CD4-positive, alpha-beta memory T cell (primary cell): Measurements from ENCODE around the gene NAA38. TPM values are rescaled to one million over a fixed set of nuclear protein-coding genes. Genes with fewer than 3 reads are reported as not detected.

ENCODE experiments used
- CTCF ChIA-PET: fragments of 350-600 bp; sonication (Branson Sonifier 250); formaldehyde crosslinking; loops from one replicate; lab custom pipeline; 2021; ENCODE audit warnings: inconsistent platforms; ENCODE audit not compliant: partially characterized antibody; lab: Charles Lee
- POLR2A ChIA-PET: fragments of 350-600 bp; sonication (Branson Sonifier 250); formaldehyde crosslinking; loops from one replicate; lab custom pipeline; 2021; ENCODE audit not compliant: partially characterized antibody; lab: Charles Lee
- DNase-seq, 5 donors: peaks; one replicate each; pipeline versions ENCODE4 v3.0.0 to v3.0.0-alpha.2; 2020 to 2022; ENCODE audit warnings: mixed read lengths in 1 of 5
- H3K27ac ChIP-seq: one replicate; pipeline ENCODE4 v1.7.0; 2013; ENCODE audit warnings: low read depth, low read length
- H3K27me3 ChIP-seq: 2 replicates; pipeline ENCODE4 v1.7.0; 2013; ENCODE audit warnings: mild to moderate bottlenecking, low read length, moderate library complexity; ENCODE audit not compliant: insufficient read depth
- H3K36me3 ChIP-seq: 2 replicates; pipeline ENCODE4 v1.7.0; 2013; ENCODE audit warnings: mild to moderate bottlenecking, low read length, moderate library complexity; ENCODE audit not compliant: insufficient read depth
- H3K4me1 ChIP-seq: 2 replicates; pipeline ENCODE4 v1.7.0; 2013; ENCODE audit warnings: mild to moderate bottlenecking, low read length, moderate library complexity; ENCODE audit not compliant: insufficient read depth
- H3K4me3 ChIP-seq, 2 donors: one replicate each; pipeline ENCODE4 v1.7.0; 2013; ENCODE audit warnings: low read length in 2 of 2, mild to moderate bottlenecking in 1 of 2
- H3K9me3 ChIP-seq, 2 donors: one replicate each; pipeline ENCODE4 v1.7.0; 2013; ENCODE audit warnings: low read length in 2 of 2, control low read depth in 1 of 2; ENCODE audit not compliant: control insufficient read depth in 1 of 2
- H3K27ac Mint-ChIP-seq, 7 donors: one replicate each; pipeline ENCODE4 v1.8.0; 2020 to 2021; ENCODE audit warnings: mixed read lengths in 7 of 7, mild to moderate bottlenecking in 6 of 7, inconsistent platforms in 3 of 7, moderate library complexity in 3 of 7
- H3K27me3 Mint-ChIP-seq, 2 donors: one replicate each; pipeline ENCODE4 v1.8.0; 2020 to 2021; ENCODE audit warnings: mixed read lengths in 2 of 2
- H3K36me3 Mint-ChIP-seq, 2 donors: one replicate each; pipeline ENCODE4 v1.8.0; 2020 to 2021; ENCODE audit warnings: mixed read lengths in 2 of 2, inconsistent platforms in 1 of 2, mild to moderate bottlenecking in 1 of 2
- H3K4me1 Mint-ChIP-seq, 4 donors: one replicate each; pipeline ENCODE4 v1.8.0; 2020 to 2021; ENCODE audit warnings: mixed read lengths in 4 of 4, mild to moderate bottlenecking in 1 of 4
- H3K4me3 Mint-ChIP-seq, 8 donors: one replicate each; pipeline ENCODE4 v1.8.0; 2020 to 2021; ENCODE audit warnings: mixed read lengths in 8 of 8, mild to moderate bottlenecking in 7 of 8, moderate library complexity in 6 of 8, inconsistent platforms in 3 of 8
- H3K9me3 Mint-ChIP-seq, 8 donors: one replicate each; pipeline ENCODE4 v1.8.0; 2020 to 2021; ENCODE audit warnings: mixed read lengths in 8 of 8, mild to moderate bottlenecking in 5 of 8, inconsistent platforms in 3 of 8, moderate library complexity in 1 of 8
- intact Hi-C: fragments of 100-400 bp; cut with micrococcal nuclease; formaldehyde crosslinking; loops from one replicate; pipeline ENCODE4 v1.15.1; 2023
- polyA plus RNA-seq, 2 donors: library from polyadenylated mRNA; unstranded; fragments of 300-500 nt; fragmentation: Illumina TruSeq; gene quantifications; one replicate each; pipeline ENCODE4 v1.2.3, GENCODE V29; 2021
- total RNA-seq, 2 experiments: library from RNA; stranded (reverse); gene quantifications; one replicate each; pipeline ENCODE4 v1.2.3, GENCODE V29; 2021

NAA38 gene
- total and polyA plus RNA-seq, 4 experiments from 2014 or later, result 23.1 to 149 (median 82.3) TPM

GRCh38 chr17:7882068-7882467 lies 24.7 kb upstream of the NAA38 start:
- Histone ChIP-seq H3K4me1 (peaks cover 53% of the 10 kb centered on the region), H3K4me3 (no peak overlapping the region), H3K27me3 (no peaks in the 10 kb centered on the region), H3K27ac (no peak overlapping the region), H3K36me3 (peaks cover 14% of the 10 kb centered on the region), H3K9me3 (no peaks in the 10 kb centered on the region)
- ChIA-PET POLR2A (interaction anchor here (2.2 kb wide), 1 partner anchor 13 kb away, joined by 6 read pairs; no protein-coding TSS in a partner anchor), CTCF (interaction anchor here (2.6 kb wide), 1 partner anchor 20 kb away, joined by 13 read pairs; no protein-coding TSS in a partner anchor)
- peaks cover 4 to 12% (median 7%) of the 10 kb centered on the region in 4 donors for H3K4me1 Mint-ChIP-seq
- H3K9me3 Mint-ChIP-seq, result no peaks in the 10 kb centered on the region
- H3K27ac Mint-ChIP-seq, result no peak overlapping the region
- peaks cover 0 to 11% of the 10 kb centered on the region in 2 donors for H3K36me3 Mint-ChIP-seq
- intact Hi-C loops, result no loop called here
- no peak overlapping the region for H3K4me3 Mint-ChIP-seq
- DNase-seq, result no peak
- no peaks in the 10 kb centered on the region for H3K27me3 Mint-ChIP-seq

GRCh38 chr17:7881276-7882054 lies 24.1 kb upstream of the NAA38 start:
- H3K27ac ChIP-seq, result no peak overlapping the region
- H3K36me3 Mint-ChIP-seq, result peaks cover 0 to 8% of the 10 kb centered on the region in 2 donors
- no peaks in the 10 kb centered on the region for H3K9me3 ChIP-seq
- H3K4me3 ChIP-seq, result no peak overlapping the region
- H3K9me3 Mint-ChIP-seq, result no peaks in the 10 kb centered on the region
- H3K36me3 ChIP-seq, result peaks cover 14% of the 10 kb centered on the region
- POLR2A ChIA-PET, result no interaction called here
- H3K4me3 Mint-ChIP-seq, result no peak overlapping the region
- DNase-seq, result no peak
- H3K27me3 ChIP-seq, result no peaks in the 10 kb centered on the region
- H3K4me1 Mint-ChIP-seq, result peaks cover 4 to 11% (median 7%) of the 10 kb centered on the region in 4 donors
- CTCF ChIA-PET, result no interaction called here
- H3K27ac Mint-ChIP-seq, result no peak overlapping the region
- no peaks in the 10 kb centered on the region for H3K27me3 Mint-ChIP-seq
- intact Hi-C loops, result no loop called here
- H3K4me1 ChIP-seq, result peaks cover 47% of the 10 kb centered on the region

- no peak for DNase-seq
- Mint-ChIP-seq H3K4me1 (peaks cover 6 to 13% (median 8%) of the 10 kb centered on the region in 4 donors), H3K4me3 (no peak overlapping the region), H3K9me3 (no peaks in the 10 kb centered on the region), H3K36me3 (peaks cover 0 to 4% of the 10 kb centered on the region in 2 donors), H3K27ac (no peak overlapping the region), H3K27me3 (no peaks in the 10 kb centered on the region)
- intact Hi-C loops, result no loop called here
- ChIA-PET CTCF (no interaction called here), POLR2A (interaction anchor here (1.3 to 1.4 kb wide), 2 partner anchors 9 to 46 kb away, joined by 3 to 4 read pairs; partner anchors contain the start of gene KDM6B)
- Histone ChIP-seq H3K36me3 (peaks cover 14% of the 10 kb centered on the region), H3K27ac (no peak overlapping the region), H3K9me3 (no peaks in the 10 kb centered on the region), H3K4me1 (peaks cover 46% of the 10 kb centered on the region), H3K4me3 (no peak overlapping the region), H3K27me3 (no peaks in the 10 kb centered on the region)
Measured at GRCh38 chr17:7880076-7880868, 22.9 kb upstream of the NAA38 start.

GRCh38 chr17:7878234-7878633 lies 20.9 kb upstream of the NAA38 start:
- no peak overlapping the region for H3K4me3 Mint-ChIP-seq
- Histone ChIP-seq H3K27me3 (no peaks in the 10 kb centered on the region), H3K27ac (no peak overlapping the region), H3K36me3 (peaks cover 14% of the 10 kb centered on the region), H3K4me1 (peaks cover 36% of the 10 kb centered on the region), H3K9me3 (no peaks in the 10 kb centered on the region), H3K4me3 (no peak overlapping the region)
- intact Hi-C loops, result no loop called here
- ChIA-PET POLR2A (no interaction called here), CTCF (interaction anchor here (1.2 kb wide), 2 partner anchors 10 to 20 kb away, joined by 3 read pairs; no protein-coding TSS in a partner anchor)
- H3K27ac Mint-ChIP-seq, result no peak overlapping the region
- H3K4me1 Mint-ChIP-seq, result peaks cover 0 to 18% (median 11%) of the 10 kb centered on the region in 4 donors
- H3K9me3 Mint-ChIP-seq, result no peaks in the 10 kb centered on the region
- peaks cover 7 to 10% of the 10 kb centered on the region in 2 donors for H3K36me3 Mint-ChIP-seq
- H3K27me3 Mint-ChIP-seq, result no peaks in the 10 kb centered on the region
- DNase-seq, result no peak

GRCh38 chr17:7875804-7876370 lies 18.5 kb upstream of the NAA38 start:
- Histone ChIP-seq H3K27ac (no peak overlapping the region), H3K36me3 (peaks cover 11% of the 10 kb centered on the region), H3K9me3 (no peaks in the 10 kb centered on the region), H3K27me3 (no peaks in the 10 kb centered on the region), H3K4me3 (no peak overlapping the region), H3K4me1 (peaks cover 13% of the 10 kb centered on the region)
- CTCF ChIA-PET, result interaction anchor here (1.6 to 4.6 kb wide), 2 partner anchors 10 to 13 kb away, joined by 6 to 18 read pairs; no protein-coding TSS in a partner anchor
- Mint-ChIP-seq H3K27ac (peak overlapping the region in 3 of 7 donors; percentile 10 to 61 (median 32)), H3K9me3 (no peaks in the 10 kb centered on the region), H3K4me3 (no peak overlapping the region), H3K36me3 (peaks cover 12 to 15% of the 10 kb centered on the region in 2 donors), H3K4me1 (peaks cover 0 to 18% (median 12%) of the 10 kb centered on the region in 4 donors), H3K27me3 (no peaks in the 10 kb centered on the region)
- intact Hi-C loops, result no loop called here
- DNase-seq, result no peak
- POLR2A ChIA-PET, result interaction anchor here (1.5 kb wide), 1 partner anchor 11 kb away, joined by 3 read pairs; no protein-coding TSS in a partner anchor

- DNase-seq, result no peak
- H3K4me1 Mint-ChIP-seq, result peaks cover 11 to 36% (median 25%) of the 10 kb centered on the region in 4 donors
- no peak overlapping the region for H3K4me3 Mint-ChIP-seq
- no peaks in the 10 kb centered on the region for H3K27me3 Mint-ChIP-seq
- intact Hi-C loops, result no loop called here
- H3K36me3 Mint-ChIP-seq, result peaks cover 12 to 15% of the 10 kb centered on the region in 2 donors
- H3K27ac ChIP-seq, result no peak overlapping the region
- CTCF ChIA-PET, result interaction anchor here (4.6 kb wide), 1 partner anchor 11 kb away, joined by 18 read pairs; no protein-coding TSS in a partner anchor
- no peaks in the 10 kb centered on the region for H3K27me3 ChIP-seq
- H3K9me3 Mint-ChIP-seq, result no peaks in the 10 kb centered on the region
- H3K27ac Mint-ChIP-seq, result peak overlapping the region in 3 of 7 donors; percentile 37 to 86 (median 61)
- H3K9me3 ChIP-seq, result no peaks in the 10 kb centered on the region
- no peak overlapping the region for H3K4me3 ChIP-seq
- H3K4me1 ChIP-seq, result peaks cover 15% of the 10 kb centered on the region
- POLR2A ChIA-PET, result interaction anchor here (1.0 to 1.3 kb wide), 3 partner anchors 10 to 50 kb away, joined by 3 to 5 read pairs (median 3); no protein-coding TSS in a partner anchor
- no peaks in the 10 kb centered on the region for H3K36me3 ChIP-seq
Measured at GRCh38 chr17:7873051-7873450, 15.7 kb upstream of the NAA38 start.
